Gastrocnemius medialis (tissue), 4 donors: ENCODE measurements around the gene UGT1A1.

ENCODE experiments used
- CTCF ChIP-seq, 5 experiments: fragments of 450-650 bp in 3 of 5; fragments of 200-600 bp in 2 of 5; sonication (generic) in 2 of 5; IDR thresholded peaks in 4 of 5; conservative IDR thresholded peaks in 1 of 5; 1 replicate in 4 of 5; 2 replicates in 1 of 5; pipeline ENCODE4 v1.5.1; 2016 to 2019; ENCODE audit warnings: antibody characterized with exemption in 5 of 5, mild to moderate bottlenecking in 3 of 5, moderate library complexity in 3 of 5
- POLR2A ChIP-seq, 2 donors: fragments of 450-650 bp; IDR thresholded peaks; one replicate each; pipeline ENCODE4 v1.6.1; 2017; ENCODE audit warnings: antibody characterized with exemption in 2 of 2, mild to moderate bottlenecking in 2 of 2, moderate library complexity in 2 of 2

GRCh38 chr2:233758849-233759248 lies 1.2 kb upstream of the UGT1A1 start:
- TF ChIP-seq CTCF (IDR thresholded peaks at IDR 0.05 in 4 of 5, conservative IDR thresholded peaks at IDR 0.05 in 1 of 5) (no peak), POLR2A (IDR thresholded peaks at IDR 0.05) (no peak)
